Activated CD8-positive, alpha-beta T cell treated with anti-CD3 and anti-CD28 coated beads for 36 hours (primary cell): ENCODE measurements around the gene KCNH6. TPM values are rescaled to one million over a fixed set of nuclear protein-coding genes. Genes with fewer than 3 reads are reported as not detected.

Source experiments
- ATAC-seq: fragments of 200-7000 bp; cut with Tn5 transposase; one replicate; pipeline ENCODE4 v1.10.0; 2021; ENCODE audit warnings: mild to moderate bottlenecking, moderate library complexity
- CTCF ChIA-PET: fragments of 350-600 bp; sonication (Branson Sonifier 250); formaldehyde crosslinking; loops from one replicate; lab custom pipeline; 2021; ENCODE audit warnings: antibody characterized with exemption; lab: Charles Lee
- POLR2A ChIA-PET: fragments of 350-600 bp; sonication (Branson Sonifier 250); formaldehyde crosslinking; loops from one replicate; lab custom pipeline; 2021; ENCODE audit warnings: antibody characterized with exemption; lab: Charles Lee
- DNase-seq: peaks from one replicate; pipeline ENCODE4 v3.0.0-alpha.2; 2020
- H3K27ac Mint-ChIP-seq: one replicate; pipeline ENCODE4 v1.8.0; 2021; ENCODE audit warnings: mild to moderate bottlenecking, mixed read lengths
- H3K27me3 Mint-ChIP-seq: one replicate; pipeline ENCODE4 v1.8.0; 2021; ENCODE audit warnings: mixed read lengths
- H3K36me3 Mint-ChIP-seq: one replicate; pipeline ENCODE4 v1.8.0; 2021; ENCODE audit warnings: low read depth, mixed read lengths
- H3K4me1 Mint-ChIP-seq: one replicate; pipeline ENCODE4 v1.8.0; 2021; ENCODE audit warnings: low read depth, mixed read lengths
- H3K4me3 Mint-ChIP-seq: one replicate; pipeline ENCODE4 v1.8.0; 2021; ENCODE audit warnings: mild to moderate bottlenecking, moderate library complexity, mixed read lengths
- H3K9me3 Mint-ChIP-seq: one replicate; pipeline ENCODE4 v1.8.0; 2021; ENCODE audit warnings: mixed read lengths
- intact Hi-C: fragments of 100-400 bp; cut with micrococcal nuclease; formaldehyde crosslinking; loops from one replicate; pipeline ENCODE4 v1.10.0; 2022
- total RNA-seq, 2 experiments: library from RNA; stranded (reverse); gene quantifications; one replicate each; pipeline ENCODE4 v1.2.3, GENCODE V29; 2021
- TF ChIP-seq, protein P1 (sequence below): fragments of 200-600 bp; IDR thresholded peaks from one replicate; pipeline ENCODE4 v1.8.0; 2022; ENCODE audit warnings: antibody characterized with exemption, mild to moderate bottlenecking

KCNH6 gene
- total RNA-seq, 2 experiments from 2014 or later: not detected

DNA sequence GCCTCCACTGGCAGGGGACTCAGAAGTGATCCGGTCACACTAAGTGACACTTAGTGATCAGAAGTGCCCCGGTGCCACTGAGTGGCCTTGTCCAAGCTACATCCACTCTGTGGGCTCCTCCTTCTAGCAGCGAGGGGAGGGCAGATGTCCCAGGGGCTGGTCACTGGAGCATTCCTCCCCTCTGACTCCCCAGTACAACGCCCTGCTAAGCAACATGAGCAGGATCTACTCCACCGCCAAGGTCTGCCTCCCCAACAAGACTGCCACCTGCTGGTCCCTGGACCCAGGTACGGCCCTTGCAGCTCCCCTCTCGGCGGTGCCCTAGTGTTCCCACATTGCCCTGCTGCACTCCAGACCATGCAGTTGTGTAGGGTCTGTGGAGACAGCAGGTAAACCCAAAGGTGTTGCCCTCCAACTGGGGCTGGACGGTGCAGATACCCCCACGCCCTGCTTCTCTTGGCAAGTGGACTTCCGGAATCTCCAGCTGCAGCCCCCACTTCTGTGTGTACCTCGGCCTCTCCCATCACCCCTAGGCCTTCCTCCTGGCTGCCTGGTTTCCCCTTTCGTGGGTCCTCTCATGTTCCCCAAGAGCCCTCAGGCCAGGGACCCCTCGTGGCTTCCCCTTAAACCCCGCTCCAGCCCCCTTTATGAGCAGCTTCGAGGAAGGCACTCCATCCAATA lies 44.2 kb upstream of the KCNH6 start:
- no peaks in the 10 kb centered on the region for H3K36me3 Mint-ChIP-seq
- TF ChIP-seq, protein P1, sequence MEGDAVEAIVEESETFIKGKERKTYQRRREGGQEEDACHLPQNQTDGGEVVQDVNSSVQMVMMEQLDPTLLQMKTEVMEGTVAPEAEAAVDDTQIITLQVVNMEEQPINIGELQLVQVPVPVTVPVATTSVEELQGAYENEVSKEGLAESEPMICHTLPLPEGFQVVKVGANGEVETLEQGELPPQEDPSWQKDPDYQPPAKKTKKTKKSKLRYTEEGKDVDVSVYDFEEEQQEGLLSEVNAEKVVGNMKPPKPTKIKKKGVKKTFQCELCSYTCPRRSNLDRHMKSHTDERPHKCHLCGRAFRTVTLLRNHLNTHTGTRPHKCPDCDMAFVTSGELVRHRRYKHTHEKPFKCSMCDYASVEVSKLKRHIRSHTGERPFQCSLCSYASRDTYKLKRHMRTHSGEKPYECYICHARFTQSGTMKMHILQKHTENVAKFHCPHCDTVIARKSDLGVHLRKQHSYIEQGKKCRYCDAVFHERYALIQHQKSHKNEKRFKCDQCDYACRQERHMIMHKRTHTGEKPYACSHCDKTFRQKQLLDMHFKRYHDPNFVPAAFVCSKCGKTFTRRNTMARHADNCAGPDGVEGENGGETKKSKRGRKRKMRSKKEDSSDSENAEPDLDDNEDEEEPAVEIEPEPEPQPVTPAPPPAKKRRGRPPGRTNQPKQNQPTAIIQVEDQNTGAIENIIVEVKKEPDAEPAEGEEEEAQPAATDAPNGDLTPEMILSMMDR: peak; percentile 74

DNA sequence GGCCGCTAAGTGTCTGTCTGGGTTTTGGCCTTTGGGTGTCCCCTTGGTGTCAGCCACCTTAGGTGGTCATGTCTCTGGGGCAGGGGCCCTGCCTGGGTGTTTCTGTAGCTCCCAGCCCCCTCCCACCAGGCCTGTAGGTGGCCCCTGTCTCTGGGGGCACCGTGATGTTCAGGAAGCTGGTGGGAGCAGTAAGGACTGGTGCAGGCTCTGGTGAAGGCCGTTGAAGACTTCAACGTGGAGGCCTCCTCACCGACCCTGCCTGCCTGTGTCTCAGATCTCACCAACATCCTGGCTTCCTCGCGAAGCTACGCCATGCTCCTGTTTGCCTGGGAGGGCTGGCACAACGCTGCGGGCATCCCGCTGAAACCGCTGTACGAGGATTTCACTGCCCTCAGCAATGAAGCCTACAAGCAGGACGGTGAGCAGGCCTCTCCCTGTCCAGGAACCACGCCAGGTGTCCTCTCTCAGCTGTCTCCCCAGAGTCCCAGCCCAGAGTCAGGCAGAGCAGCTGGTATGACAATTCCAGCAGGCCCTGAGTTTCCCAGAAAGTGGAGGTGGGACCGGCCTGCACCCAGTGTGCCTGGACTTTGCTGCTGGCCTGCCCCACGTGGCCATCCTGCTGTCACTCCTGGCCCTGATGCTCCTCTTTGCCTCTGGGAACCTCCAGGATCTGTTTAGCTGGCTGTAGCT lies 43.5 kb upstream of the KCNH6 start:
- DNase-seq (no peak), ATAC-seq (no peak)
- no peaks in the 10 kb centered on the region for H3K36me3 Mint-ChIP-seq
- TF ChIP-seq, protein P1: no peak
- H3K4me1 Mint-ChIP-seq: peaks cover 10% of the 10 kb centered on the region
- H3K9me3 Mint-ChIP-seq: no peaks in the 10 kb centered on the region
- ChIA-PET POLR2A (interaction anchor here (0.8 to 1.7 kb wide), 2 partner anchors 33 to 60 kb away, joined by 3 to 5 read pairs; partner anchors contain the start of gene CYB561), CTCF (interaction anchor here (0.6 to 8.0 kb wide), 26 partner anchors 9 to 202 kb away, joined by 3 to 231 read pairs (median 5); partner anchors contain the start of gene DCAF7)
- peaks cover 26% of the 10 kb centered on the region for H3K27me3 Mint-ChIP-seq
- H3K27ac Mint-ChIP-seq: no peak overlapping the region
- intact Hi-C loops: loop anchor here (2.0 kb wide), 1 partner anchor 55 kb away; no protein-coding TSS in a partner anchor
- H3K4me3 Mint-ChIP-seq: no peak overlapping the region

More for the DNA sequence above, 44.2 kb upstream of the KCNH6 start:
- ChIA-PET CTCF (interaction anchor here (0.6 to 8.0 kb wide), 31 partner anchors 10 to 202 kb away, joined by 3 to 231 read pairs (median 4); partner anchors contain the start of gene DCAF7), POLR2A (interaction anchor here (0.8 to 1.7 kb wide), 4 partner anchors 9 to 59 kb away, joined by 3 to 5 read pairs (median 4); partner anchors contain the start of gene CYB561)
- peaks cover 10% of the 10 kb centered on the region for H3K4me1 Mint-ChIP-seq
- intact Hi-C loops: loop anchor here (2.0 kb wide), 1 partner anchor 54 kb away; no protein-coding TSS in a partner anchor
- H3K9me3 Mint-ChIP-seq: no peaks in the 10 kb centered on the region
- H3K27ac Mint-ChIP-seq: no peak overlapping the region
- no peak overlapping the region for H3K4me3 Mint-ChIP-seq
- peak; percentile 87 for ATAC-seq
- DNase-seq: peak; percentile 88
- H3K27me3 Mint-ChIP-seq: peaks cover 29% of the 10 kb centered on the region

DNA sequence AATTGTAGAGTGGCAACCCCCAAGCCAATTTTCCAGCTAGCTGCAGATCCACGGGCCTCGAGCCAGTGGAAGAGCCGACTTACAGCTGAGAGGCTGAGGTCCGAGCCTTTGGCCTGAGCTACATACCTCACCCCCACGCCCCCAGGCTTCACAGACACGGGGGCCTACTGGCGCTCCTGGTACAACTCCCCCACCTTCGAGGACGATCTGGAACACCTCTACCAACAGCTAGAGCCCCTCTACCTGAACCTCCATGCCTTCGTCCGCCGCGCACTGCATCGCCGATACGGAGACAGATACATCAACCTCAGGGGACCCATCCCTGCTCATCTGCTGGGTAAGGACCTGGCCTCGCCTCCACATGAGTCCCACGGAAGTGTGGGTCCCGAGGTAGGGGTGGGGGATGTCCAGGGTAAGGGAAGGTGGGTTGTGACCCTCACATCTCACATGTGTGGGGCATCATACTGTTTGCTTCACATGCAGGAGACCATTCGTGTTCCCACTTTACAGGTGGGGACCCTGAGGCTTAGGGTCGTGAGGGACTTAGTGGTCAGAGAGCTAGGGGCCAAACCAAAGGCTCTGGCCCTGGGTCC lies 42.9 kb upstream of the KCNH6 start:
- TF ChIP-seq, protein P1: no peak
- H3K36me3 Mint-ChIP-seq: no peaks in the 10 kb centered on the region
- ATAC-seq: no peak
- intact Hi-C loops: no loop called here
- no peak for DNase-seq
- H3K4me3 Mint-ChIP-seq: no peak overlapping the region
- CTCF ChIA-PET: interaction anchor here (1.4 to 8.0 kb wide), 9 partner anchors 8 to 132 kb away, joined by 4 to 231 read pairs (median 19); no protein-coding TSS in a partner anchor
- H3K27me3 Mint-ChIP-seq: peaks cover 23% of the 10 kb centered on the region
- peaks cover 10% of the 10 kb centered on the region for H3K4me1 Mint-ChIP-seq
- POLR2A ChIA-PET: no interaction called here
- H3K9me3 Mint-ChIP-seq: no peaks in the 10 kb centered on the region
- H3K27ac Mint-ChIP-seq: no peak overlapping the region

- H3K27me3 Mint-ChIP-seq: peaks cover 17% of the 10 kb centered on the region
Measured at GRCh38 chr17:63480826-63481487, 42.2 kb upstream of the KCNH6 start.

More at GRCh38 chr17:63480826-63481487, 42.2 kb upstream of the KCNH6 start:
- no peak overlapping the region for H3K27ac Mint-ChIP-seq
- peaks cover 10% of the 10 kb centered on the region for H3K4me1 Mint-ChIP-seq
- H3K36me3 Mint-ChIP-seq: no peaks in the 10 kb centered on the region
- H3K9me3 Mint-ChIP-seq: no peaks in the 10 kb centered on the region
- ChIA-PET POLR2A (no interaction called here), CTCF (interaction anchor here (3.7 to 8.0 kb wide), 4 partner anchors 32 to 131 kb away, joined by 17 to 231 read pairs (median 30); no protein-coding TSS in a partner anchor)
- TF ChIP-seq, protein P1: no peak
- DNase-seq: no peak
- no peak for ATAC-seq
- intact Hi-C loops: no loop called here
- H3K4me3 Mint-ChIP-seq: no peak overlapping the region
